Activated T-helper 17 cell treated with anti-CD3 and anti-CD28 coated beads, Interleukin-2, amount 50 U/mL, for 72 hours (primary cell): ENCODE data around the gene CEP72. TPM values are rescaled to one million over a fixed set of nuclear protein-coding genes. Genes with fewer than 3 reads are reported as not detected.
A peak's percentile ranks its signal among the peaks of the same experiment; 100 is the strongest.

Source experiments
- ATAC-seq: fragments of 150-1000 bp; cut with Tn5 transposase; replicated peaks from 2 replicates; pipeline ENCODE4 v1.10.0; 2021; ENCODE audit warnings: mild to moderate bottlenecking, moderate library complexity
- H3K27ac Mint-ChIP-seq: one replicate; pipeline ENCODE4 v1.8.0; 2022; ENCODE audit warnings: mixed read lengths
- H3K27me3 Mint-ChIP-seq: one replicate; pipeline ENCODE4 v1.8.0; 2022; ENCODE audit warnings: mixed read lengths
- H3K36me3 Mint-ChIP-seq: one replicate; pipeline ENCODE4 v1.8.0; 2022; ENCODE audit warnings: low read depth, mild to moderate bottlenecking, mixed read lengths
- H3K4me1 Mint-ChIP-seq: one replicate; pipeline ENCODE4 v1.8.0; 2022; ENCODE audit warnings: mixed read lengths
- H3K4me3 Mint-ChIP-seq: one replicate; pipeline ENCODE4 v1.8.0; 2022; ENCODE audit warnings: mild to moderate bottlenecking, mixed read lengths
- H3K9me3 Mint-ChIP-seq: one replicate; pipeline ENCODE4 v1.8.0; 2022; ENCODE audit warnings: mixed read lengths
- total RNA-seq, 2 donors: library from RNA; stranded (reverse); gene quantifications; one replicate each; pipeline ENCODE4 v1.2.3, GENCODE V29; 2022

Gene CEP72
- total RNA-seq, 2 donors from 2014 or later = 30.0 to 30.9 TPM

- Mint-ChIP-seq H3K4me3 (no peak overlapping the region), H3K27ac (no peak overlapping the region), H3K36me3 (no peaks in the 10 kb centered on the region), H3K4me1 (no peaks in the 10 kb centered on the region), H3K9me3 (no peaks in the 10 kb centered on the region), H3K27me3 (peaks cover 16% of the 10 kb centered on the region)
- ATAC-seq = no peak
Measured at GRCh38 chr5:585962-586628, 26.0 kb upstream of the CEP72 start.

GRCh38 chr5:586751-587285 lies 25.3 kb upstream of the CEP72 start:
- Mint-ChIP-seq H3K4me3 (no peak overlapping the region), H3K27me3 (peaks cover 19% of the 10 kb centered on the region), H3K27ac (no peak overlapping the region), H3K9me3 (no peaks in the 10 kb centered on the region), H3K4me1 (no peaks in the 10 kb centered on the region), H3K36me3 (no peaks in the 10 kb centered on the region)
- no peak for ATAC-seq

- no peak for ATAC-seq
- H3K27me3 Mint-ChIP-seq = peaks cover 21% of the 10 kb centered on the region
- no peaks in the 10 kb centered on the region for H3K36me3 Mint-ChIP-seq
- no peaks in the 10 kb centered on the region for H3K4me1 Mint-ChIP-seq
- no peak overlapping the region for H3K4me3 Mint-ChIP-seq
- H3K9me3 Mint-ChIP-seq = no peaks in the 10 kb centered on the region
- no peak overlapping the region for H3K27ac Mint-ChIP-seq
Measured at GRCh38 chr5:587403-587802, 24.7 kb upstream of the CEP72 start.

- peaks cover 16% of the 10 kb centered on the region for H3K27me3 Mint-ChIP-seq
- no peak overlapping the region for H3K4me3 Mint-ChIP-seq
- no peaks in the 10 kb centered on the region for H3K4me1 Mint-ChIP-seq
- no peak for ATAC-seq
- H3K27ac Mint-ChIP-seq = no peak overlapping the region
- H3K9me3 Mint-ChIP-seq = no peaks in the 10 kb centered on the region
- no peaks in the 10 kb centered on the region for H3K36me3 Mint-ChIP-seq
Measured at GRCh38 chr5:588406-588995, 23.6 kb upstream of the CEP72 start.

- Mint-ChIP-seq H3K36me3 (no peaks in the 10 kb centered on the region), H3K27me3 (peaks cover 16% of the 10 kb centered on the region), H3K27ac (no peak overlapping the region), H3K9me3 (no peaks in the 10 kb centered on the region), H3K4me1 (no peaks in the 10 kb centered on the region), H3K4me3 (no peak overlapping the region)
- peak; percentile 14 for ATAC-seq
Measured at GRCh38 chr5:589173-589572, 23.0 kb upstream of the CEP72 start.

DNA sequence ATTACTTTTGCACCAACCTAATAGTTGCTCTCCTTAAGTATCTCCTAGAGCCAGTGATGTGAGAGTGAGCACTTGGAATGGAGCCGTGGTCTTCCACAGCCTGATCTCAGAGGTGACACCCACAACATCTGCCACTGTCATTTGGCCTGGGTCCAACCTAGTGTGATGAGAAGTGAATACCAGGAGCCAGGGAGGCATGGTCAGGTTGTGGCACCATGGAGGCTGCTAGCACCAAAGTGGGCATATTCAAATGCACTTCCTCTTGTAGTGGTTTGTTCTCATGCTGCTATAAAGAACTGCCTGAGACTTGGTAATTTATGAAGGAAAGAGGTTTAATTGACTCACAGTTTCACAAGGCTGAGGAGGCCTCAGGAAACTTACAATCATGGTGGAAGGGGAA lies 22.6 kb upstream of the CEP72 start:
- peak; percentile 81 for ATAC-seq

GRCh38 chr5:590346-590745 lies 21.8 kb upstream of the CEP72 start:
- no peak overlapping the region for H3K4me3 Mint-ChIP-seq
- H3K9me3 Mint-ChIP-seq = no peaks in the 10 kb centered on the region
- no peaks in the 10 kb centered on the region for H3K36me3 Mint-ChIP-seq
- no peak overlapping the region for H3K27ac Mint-ChIP-seq
- H3K4me1 Mint-ChIP-seq = no peaks in the 10 kb centered on the region
- no peak for ATAC-seq
- H3K27me3 Mint-ChIP-seq = peaks cover 17% of the 10 kb centered on the region

More for the DNA sequence above, 22.6 kb upstream of the CEP72 start:
- no peaks in the 10 kb centered on the region for H3K4me1 Mint-ChIP-seq
- no peak overlapping the region for H3K27ac Mint-ChIP-seq
- H3K36me3 Mint-ChIP-seq = no peaks in the 10 kb centered on the region
- H3K9me3 Mint-ChIP-seq = no peaks in the 10 kb centered on the region
- H3K4me3 Mint-ChIP-seq = no peak overlapping the region
- peaks cover 17% of the 10 kb centered on the region for H3K27me3 Mint-ChIP-seq

DNA sequence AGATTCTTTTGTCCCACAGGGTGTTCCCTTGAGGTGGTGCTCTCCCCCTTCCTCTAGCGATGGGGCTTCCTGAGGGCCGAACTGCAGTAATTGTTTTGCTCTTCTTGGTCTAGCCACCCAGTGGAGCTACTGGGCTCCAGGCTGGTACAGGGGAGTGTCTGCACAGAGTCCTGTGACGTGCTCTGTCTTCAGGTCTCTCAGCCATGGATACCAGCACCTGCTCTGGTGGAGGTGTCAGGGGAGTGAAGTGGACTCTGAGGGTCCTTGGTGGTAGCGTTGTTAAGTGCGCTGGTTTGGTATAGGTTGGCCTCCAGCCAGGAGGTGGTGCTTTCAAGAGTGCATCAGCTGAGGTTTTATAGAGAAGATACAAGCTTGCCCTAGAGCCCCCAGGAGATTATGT lies 20.4 kb upstream of the CEP72 start:
- no peak overlapping the region for H3K27ac Mint-ChIP-seq
- H3K9me3 Mint-ChIP-seq = no peaks in the 10 kb centered on the region
- no peaks in the 10 kb centered on the region for H3K4me1 Mint-ChIP-seq
- no peak overlapping the region for H3K4me3 Mint-ChIP-seq
- peaks cover 14% of the 10 kb centered on the region for H3K27me3 Mint-ChIP-seq
- ATAC-seq = no peak
- no peaks in the 10 kb centered on the region for H3K36me3 Mint-ChIP-seq

DNA sequence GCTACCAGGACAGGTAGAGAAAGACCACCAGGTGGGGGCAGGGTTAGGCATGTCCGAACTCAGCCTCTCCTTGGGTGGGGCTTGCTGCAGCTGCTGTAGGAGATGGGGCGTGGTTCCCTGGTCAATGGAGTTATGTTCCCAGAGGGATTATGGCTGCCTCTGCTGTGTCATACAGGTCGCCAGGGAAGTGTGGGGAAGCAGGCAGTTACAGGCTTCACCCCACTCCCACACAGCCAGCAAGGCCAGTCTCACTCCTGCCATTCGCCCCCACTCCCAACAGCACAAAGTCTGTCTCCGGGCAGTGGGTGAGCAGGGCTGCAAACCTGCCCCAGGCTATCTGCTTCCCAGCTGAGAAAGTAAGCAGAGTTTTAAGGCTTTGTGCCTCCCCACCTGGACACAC lies 20.0 kb upstream of the CEP72 start:
- H3K4me3 Mint-ChIP-seq = no peak overlapping the region
- ATAC-seq = no peak
- peaks cover 16% of the 10 kb centered on the region for H3K27me3 Mint-ChIP-seq
- H3K27ac Mint-ChIP-seq = no peak overlapping the region
- H3K4me1 Mint-ChIP-seq = no peaks in the 10 kb centered on the region
- H3K9me3 Mint-ChIP-seq = no peaks in the 10 kb centered on the region
- H3K36me3 Mint-ChIP-seq = no peaks in the 10 kb centered on the region

DNA sequence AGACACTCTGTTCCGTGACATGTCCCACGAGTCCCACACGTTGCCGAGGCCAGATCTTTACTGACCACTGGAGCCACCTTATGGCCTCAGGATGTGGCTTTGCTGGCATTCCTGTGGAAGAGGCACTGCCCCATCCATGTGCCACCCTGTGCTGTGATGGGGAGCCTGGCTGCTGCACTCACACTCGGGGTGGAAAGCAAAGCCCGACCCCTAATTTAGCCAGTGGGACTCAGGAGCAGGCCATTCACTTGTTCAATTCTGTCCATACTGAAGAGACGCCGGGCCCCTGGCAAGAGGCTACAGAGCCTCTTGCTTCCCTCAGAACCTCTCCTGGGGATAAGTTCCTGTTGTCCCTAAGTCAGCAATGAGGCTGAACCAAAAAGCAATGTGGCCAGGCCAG lies 18.6 kb upstream of the CEP72 start:
- no peaks in the 10 kb centered on the region for H3K36me3 Mint-ChIP-seq
- no peak overlapping the region for H3K27ac Mint-ChIP-seq
- peaks cover 3% of the 10 kb centered on the region for H3K4me1 Mint-ChIP-seq
- H3K27me3 Mint-ChIP-seq = peaks cover 24% of the 10 kb centered on the region
- no peak overlapping the region for H3K4me3 Mint-ChIP-seq
- no peaks in the 10 kb centered on the region for H3K9me3 Mint-ChIP-seq
- no peak for ATAC-seq

DNA sequence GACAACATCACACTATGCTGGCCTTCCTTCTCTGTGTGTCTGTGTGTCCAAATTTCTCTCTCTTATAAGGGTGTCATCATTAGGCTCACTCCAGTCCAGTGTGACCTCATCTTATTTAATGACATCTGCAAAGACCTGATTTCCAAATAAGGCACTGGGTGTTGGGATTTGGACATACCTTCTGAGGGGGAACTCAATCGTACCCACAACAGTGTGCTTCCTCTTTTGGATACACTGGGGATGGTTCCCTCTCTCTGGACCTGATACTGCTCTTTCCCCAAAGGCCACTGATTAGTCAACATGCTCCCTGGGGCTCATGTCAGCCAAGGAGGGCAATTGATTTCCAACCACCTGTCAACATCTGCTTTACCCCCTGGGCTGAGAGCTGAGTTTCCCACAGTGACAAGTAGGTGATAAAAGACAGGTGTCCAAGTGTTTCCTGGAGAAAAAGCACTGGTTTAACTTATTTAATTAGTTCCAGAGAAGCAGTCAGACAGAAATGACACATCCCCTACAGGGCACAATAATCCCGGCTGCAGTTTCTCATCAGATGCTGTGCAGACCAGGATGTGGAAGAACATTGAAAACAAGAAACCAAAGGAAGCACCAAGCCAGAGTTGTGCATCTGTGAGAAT lies 17.8 kb upstream of the CEP72 start:
- H3K4me1 Mint-ChIP-seq = peaks cover 4% of the 10 kb centered on the region
- H3K36me3 Mint-ChIP-seq = no peaks in the 10 kb centered on the region
- peaks cover 28% of the 10 kb centered on the region for H3K27me3 Mint-ChIP-seq
- no peak overlapping the region for H3K4me3 Mint-ChIP-seq
- H3K9me3 Mint-ChIP-seq = no peaks in the 10 kb centered on the region
- no peak for ATAC-seq
- H3K27ac Mint-ChIP-seq = no peak overlapping the region

DNA sequence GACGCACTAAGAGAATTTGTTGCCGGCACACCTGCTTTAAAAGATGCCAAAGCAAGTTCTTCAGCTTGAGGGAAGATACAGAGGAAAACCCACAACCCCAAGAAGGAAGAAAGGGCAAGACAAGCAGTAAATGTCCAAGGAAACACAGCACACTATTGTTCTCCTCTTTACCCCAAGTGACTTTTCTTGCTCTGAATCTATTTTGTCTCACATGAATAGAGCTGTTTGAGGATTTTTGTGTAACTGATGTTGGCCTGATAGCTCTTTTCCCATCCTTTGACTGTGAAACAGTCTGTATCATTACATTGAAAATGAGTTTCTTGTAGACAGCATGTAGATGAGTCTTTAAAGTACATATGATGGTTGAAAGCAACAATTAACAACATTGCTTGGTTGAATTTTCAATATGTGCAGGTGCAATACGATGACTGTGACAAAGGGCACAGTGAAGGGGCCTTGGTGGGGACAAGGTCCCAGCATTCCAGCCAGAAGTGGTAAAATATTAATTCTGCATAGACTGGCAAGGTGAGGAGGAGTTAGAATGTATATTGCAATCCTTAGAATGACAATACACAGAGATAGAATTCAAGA lies 16.8 kb upstream of the CEP72 start:
- peaks cover 30% of the 10 kb centered on the region for H3K27me3 Mint-ChIP-seq
- no peak for ATAC-seq
- H3K4me3 Mint-ChIP-seq = no peak overlapping the region
- no peak overlapping the region for H3K27ac Mint-ChIP-seq
- peaks cover 4% of the 10 kb centered on the region for H3K4me1 Mint-ChIP-seq
- H3K9me3 Mint-ChIP-seq = no peaks in the 10 kb centered on the region
- no peaks in the 10 kb centered on the region for H3K36me3 Mint-ChIP-seq

DNA sequence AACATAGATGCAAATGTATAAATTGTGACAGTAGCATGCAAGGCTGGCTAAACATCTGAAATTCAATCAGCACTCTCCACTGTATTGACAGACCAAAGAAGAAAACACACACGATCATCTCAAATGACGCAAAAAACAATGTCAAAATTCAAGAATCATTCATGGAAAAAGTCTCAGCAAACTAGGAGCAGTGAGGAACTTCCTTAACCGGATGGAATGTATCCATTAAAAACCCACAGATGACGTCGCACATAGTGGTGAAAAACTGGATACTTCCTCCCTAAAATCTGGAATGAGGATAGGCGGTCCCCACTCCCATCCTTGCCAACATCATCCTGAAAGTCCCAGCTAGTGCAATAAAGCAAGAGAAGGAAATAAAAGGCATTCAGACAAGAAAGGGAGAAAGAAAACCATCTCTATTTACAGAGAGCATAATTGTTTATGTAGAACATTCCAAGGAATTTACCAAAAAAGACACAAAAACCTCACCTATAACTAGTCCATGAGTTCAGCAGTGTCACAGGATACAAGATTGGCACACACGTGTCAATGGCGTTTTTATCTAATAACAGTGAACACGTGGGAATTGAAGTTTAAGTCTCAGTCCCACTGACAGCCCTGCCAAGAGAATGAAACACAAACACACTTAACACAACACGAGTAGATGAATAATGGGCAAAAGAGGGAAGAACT lies 14.1 kb upstream of the CEP72 start:
- ATAC-seq = no peak
- Mint-ChIP-seq H3K4me3 (no peak overlapping the region), H3K36me3 (no peaks in the 10 kb centered on the region), H3K27me3 (peaks cover 23% of the 10 kb centered on the region), H3K9me3 (no peaks in the 10 kb centered on the region), H3K4me1 (peaks cover 4% of the 10 kb centered on the region), H3K27ac (no peak overlapping the region)

DNA sequence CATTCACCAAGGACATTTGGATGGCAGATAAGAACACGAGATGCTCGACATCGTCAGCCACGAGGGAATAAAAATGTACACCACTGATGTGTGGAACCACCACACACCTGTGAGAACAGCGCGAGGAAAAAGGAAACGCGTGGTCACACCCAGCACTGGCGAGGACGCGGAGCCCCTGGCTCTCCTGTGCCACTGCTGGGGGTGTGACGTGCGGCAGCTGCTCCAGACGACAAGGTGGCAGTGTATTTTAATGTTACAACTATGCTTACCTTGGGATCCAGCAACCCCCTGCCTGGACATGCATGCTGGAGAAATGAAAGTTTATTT lies 13.6 kb upstream of the CEP72 start:
- H3K4me3 Mint-ChIP-seq = no peak overlapping the region
- no peaks in the 10 kb centered on the region for H3K36me3 Mint-ChIP-seq
- H3K27ac Mint-ChIP-seq = no peak overlapping the region
- peaks cover 23% of the 10 kb centered on the region for H3K27me3 Mint-ChIP-seq
- no peaks in the 10 kb centered on the region for H3K9me3 Mint-ChIP-seq
- peaks cover 4% of the 10 kb centered on the region for H3K4me1 Mint-ChIP-seq
- ATAC-seq = no peak
